SW 1271 (cell line): ENCODE data around the gene SPRYD3.

Experiments
- DNase-seq, 2 experiments: peaks; one replicate each; lab custom pipeline; 2025; lab: John Stamatoyannopoulos, UW

Gene SPRYD3

DNA sequence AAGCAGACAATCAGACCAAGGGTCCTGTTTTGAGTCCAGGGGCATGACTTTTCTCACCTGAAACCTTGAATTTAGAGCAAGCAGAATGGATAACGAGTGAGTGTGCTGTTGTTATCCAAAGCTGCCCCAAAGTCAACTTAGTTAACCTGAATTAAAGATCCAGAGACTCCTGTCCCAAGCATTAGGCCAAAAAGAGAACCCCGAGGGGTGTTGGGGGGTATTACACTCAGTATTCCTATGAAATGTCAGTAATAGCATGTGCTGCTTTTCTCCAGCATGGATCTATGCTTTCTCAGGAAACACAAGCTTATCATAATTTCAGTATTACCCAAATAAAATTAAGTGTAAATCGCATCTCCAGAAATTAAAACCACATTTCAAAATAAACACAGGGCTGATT, 53.9 kb downstream of the SPRYD3 start:
- no peak for DNase-seq

DNA sequence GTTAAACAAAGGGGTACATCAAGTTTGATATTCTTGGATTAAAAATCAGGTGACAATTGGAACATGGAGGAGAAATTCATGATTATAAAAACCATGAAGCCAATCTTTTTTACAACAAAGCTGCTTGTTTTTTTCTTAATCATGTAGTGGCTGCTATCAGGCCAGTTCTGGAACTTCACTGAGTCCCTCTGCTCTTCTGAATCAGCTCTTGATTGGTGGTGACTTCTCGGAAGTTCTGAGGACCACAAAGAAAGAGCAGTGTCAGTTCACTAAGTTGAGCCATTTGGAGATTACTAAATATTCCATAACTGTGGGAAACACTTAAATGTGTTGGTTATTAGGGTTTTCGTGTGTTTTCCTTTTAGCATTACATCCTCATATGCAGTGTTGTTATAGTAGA, 64.5 kb downstream of the SPRYD3 start:
- DNase-seq: no peak
